Parathyroid adenoma (tissue), 2 donors: Measurements from ENCODE around the gene RNF182.

Experiments used
- H2AFZ ChIP-seq: fragments of 300-600 bp; sonication (generic); one replicate; pipeline ENCODE4 v1.7.0; 2017; ENCODE audit warnings: antibody characterized with exemption, mild to moderate bottlenecking
- H3K27ac ChIP-seq: fragments of 300-600 bp; sonication (generic); one replicate; pipeline ENCODE4 v1.7.0; 2017
- H3K27me3 ChIP-seq: fragments of 300-600 bp; sonication (generic); one replicate; pipeline ENCODE4 v1.7.0; 2017; ENCODE audit warnings: low read length; ENCODE audit not compliant: control insufficient read depth, insufficient read depth
- H3K36me3 ChIP-seq: fragments of 300-600 bp; sonication (generic); one replicate; pipeline ENCODE4 v1.7.0; 2017; ENCODE audit warnings: low read length; ENCODE audit not compliant: control insufficient read depth, insufficient read depth
- H3K4me1 ChIP-seq: fragments of 300-600 bp; sonication (generic); one replicate; pipeline ENCODE4 v1.7.0; 2017; ENCODE audit warnings: control low read depth
- H3K4me2 ChIP-seq: fragments of 300-600 bp; sonication (generic); one replicate; pipeline ENCODE4 v1.7.0; 2017; ENCODE audit warnings: low read length
- H3K4me3 ChIP-seq: fragments of 300-600 bp; sonication (generic); one replicate; pipeline ENCODE4 v1.7.0; 2017; ENCODE audit warnings: low read depth, low read length
- H3K79me2 ChIP-seq: fragments of 300-600 bp; sonication (generic); one replicate; pipeline ENCODE4 v1.7.0; 2017; ENCODE audit warnings: control low read depth
- H3K9ac ChIP-seq: fragments of 300-600 bp; sonication (generic); one replicate; pipeline ENCODE4 v1.7.0; 2017; ENCODE audit warnings: mild to moderate bottlenecking
- H3K9me3 ChIP-seq: fragments of 300-600 bp; sonication (generic); one replicate; pipeline ENCODE4 v1.7.0; 2017; ENCODE audit warnings: low read length; ENCODE audit not compliant: control insufficient read depth
- CTCF ChIP-seq: fragments of 300-600 bp; sonication (generic); IDR thresholded peaks from one replicate; pipeline ENCODE4 v1.7.0; 2017; ENCODE audit warnings: antibody characterized with exemption, mild to moderate bottlenecking
- donor health status: primary hyperparathyroidism.

Gene RNF182

GRCh38 chr6:13915561-13916229 is 9.1 kb upstream of the RNF182 start:
- Histone ChIP-seq H3K9me3 (no peaks in the 10 kb centered on the region), H3K27ac (peak overlapping the region; percentile 30), H2AFZ (no peak overlapping the region), H3K36me3 (no peaks in the 10 kb centered on the region), H3K4me2 (peak overlapping the region; percentile 45), H3K4me1 (peaks cover 21% of the 10 kb centered on the region), H3K9ac (no peak overlapping the region), H3K4me3 (peak overlapping the region; percentile 6), H3K79me2 (no peaks in the 10 kb centered on the region), H3K27me3 (no peaks in the 10 kb centered on the region)
- no peak for TF ChIP-seq CTCF

GRCh38 chr6:13916230-13916944 is 8.4 kb upstream of the RNF182 start:
- peak overlapping the region; percentile 6 for H3K4me3 ChIP-seq
- no peaks in the 10 kb centered on the region for H3K79me2 ChIP-seq
- H3K27ac ChIP-seq: peak overlapping the region; percentile 30
- peak overlapping the region; percentile 25 for H2AFZ ChIP-seq
- no peak overlapping the region for H3K9ac ChIP-seq
- H3K9me3 ChIP-seq: no peaks in the 10 kb centered on the region
- no peaks in the 10 kb centered on the region for H3K27me3 ChIP-seq
- no peaks in the 10 kb centered on the region for H3K36me3 ChIP-seq
- H3K4me2 ChIP-seq: peak overlapping the region; percentile 45
- peaks cover 21% of the 10 kb centered on the region for H3K4me1 ChIP-seq
- TF ChIP-seq CTCF: no peak

GRCh38 chr6:13917141-13917540 is 7.6 kb upstream of the RNF182 start:
- H3K4me2 ChIP-seq: peak overlapping the region; percentile 45
- H3K4me3 ChIP-seq: peak overlapping the region; percentile 6
- H3K9ac ChIP-seq: no peak overlapping the region
- no peaks in the 10 kb centered on the region for H3K9me3 ChIP-seq
- peak overlapping the region; percentile 23 for H2AFZ ChIP-seq
- peak overlapping the region; percentile 30 for H3K27ac ChIP-seq
- no peaks in the 10 kb centered on the region for H3K79me2 ChIP-seq
- no peaks in the 10 kb centered on the region for H3K27me3 ChIP-seq
- H3K4me1 ChIP-seq: peaks cover 21% of the 10 kb centered on the region
- no peaks in the 10 kb centered on the region for H3K36me3 ChIP-seq
- TF ChIP-seq CTCF: no peak

- H3K79me2 ChIP-seq: no peaks in the 10 kb centered on the region
- H3K4me3 ChIP-seq: no peak overlapping the region
- no peaks in the 10 kb centered on the region for H3K36me3 ChIP-seq
- no peaks in the 10 kb centered on the region for H3K27me3 ChIP-seq
- H3K27ac ChIP-seq: peak overlapping the region; percentile 16
- H3K4me1 ChIP-seq: peaks cover 25% of the 10 kb centered on the region
- H2AFZ ChIP-seq: peak overlapping the region; percentile 40
- peak overlapping the region; percentile 48 for H3K4me2 ChIP-seq
- no peak overlapping the region for H3K9ac ChIP-seq
- no peaks in the 10 kb centered on the region for H3K9me3 ChIP-seq
- TF ChIP-seq CTCF: no peak
Measured at GRCh38 chr6:13918686-13919250, 6.0 kb upstream of the RNF182 start.
